ENCODE data around the gene SLC24A4. TPM values are rescaled to one million over a fixed set of nuclear protein-coding genes. Genes with fewer than 3 reads are reported as not detected.

Gene SLC24A4
- total and polyA plus RNA-seq, 2 experiments from 2014 or later = 0.46 to 0.50 TPM

GRCh38 chr14:92334050-92334449 is 11.1 kb downstream of the SLC24A4 start:
- H4K20me1 ChIP-seq (ENCODE audit: insufficient read depth, poor library complexity, severe bottlenecking) = no peaks in the 10 kb centered on the region
- no peak overlapping the region for H3K27ac ChIP-seq
- 72% methylated on average over 4 of the region's 4 CpGs for WGBS (ENCODE audit: low lambda C conversion rate, missing lambda C conversion rate)
- DNase-seq (ENCODE audit: low spot score) = no peak
- no peak overlapping the region for H3K4me2 ChIP-seq
- peaks cover 23% of the 10 kb centered on the region for H3K27me3 ChIP-seq
- no peak overlapping the region for H3K4me3 ChIP-seq
- H3K36me3 ChIP-seq (replicated peaks; ENCODE audit: insufficient read depth, low read depth) = no peaks in the 10 kb centered on the region
- H3K79me2 ChIP-seq = no peaks in the 10 kb centered on the region
- no peaks in the 10 kb centered on the region for H3K9me2 ChIP-seq (replicated peaks; ENCODE audit: insufficient read depth)
- no peaks in the 10 kb centered on the region for H3K9me3 ChIP-seq (ENCODE audit: low read depth)
- TF ChIP-seq EZH2 (IDR thresholded peaks at IDR 0.05; ENCODE audit: borderline replicate concordance) = no peak
- TF ChIP-seq, protein P1, sequence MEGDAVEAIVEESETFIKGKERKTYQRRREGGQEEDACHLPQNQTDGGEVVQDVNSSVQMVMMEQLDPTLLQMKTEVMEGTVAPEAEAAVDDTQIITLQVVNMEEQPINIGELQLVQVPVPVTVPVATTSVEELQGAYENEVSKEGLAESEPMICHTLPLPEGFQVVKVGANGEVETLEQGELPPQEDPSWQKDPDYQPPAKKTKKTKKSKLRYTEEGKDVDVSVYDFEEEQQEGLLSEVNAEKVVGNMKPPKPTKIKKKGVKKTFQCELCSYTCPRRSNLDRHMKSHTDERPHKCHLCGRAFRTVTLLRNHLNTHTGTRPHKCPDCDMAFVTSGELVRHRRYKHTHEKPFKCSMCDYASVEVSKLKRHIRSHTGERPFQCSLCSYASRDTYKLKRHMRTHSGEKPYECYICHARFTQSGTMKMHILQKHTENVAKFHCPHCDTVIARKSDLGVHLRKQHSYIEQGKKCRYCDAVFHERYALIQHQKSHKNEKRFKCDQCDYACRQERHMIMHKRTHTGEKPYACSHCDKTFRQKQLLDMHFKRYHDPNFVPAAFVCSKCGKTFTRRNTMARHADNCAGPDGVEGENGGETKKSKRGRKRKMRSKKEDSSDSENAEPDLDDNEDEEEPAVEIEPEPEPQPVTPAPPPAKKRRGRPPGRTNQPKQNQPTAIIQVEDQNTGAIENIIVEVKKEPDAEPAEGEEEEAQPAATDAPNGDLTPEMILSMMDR (IDR thresholded peaks at IDR 0.05; ENCODE audit: poor library complexity) = no peak
- H2AFZ ChIP-seq = no peak overlapping the region
- H3K4me1 ChIP-seq (ENCODE audit: insufficient read depth) = no peaks in the 10 kb centered on the region

DNA sequence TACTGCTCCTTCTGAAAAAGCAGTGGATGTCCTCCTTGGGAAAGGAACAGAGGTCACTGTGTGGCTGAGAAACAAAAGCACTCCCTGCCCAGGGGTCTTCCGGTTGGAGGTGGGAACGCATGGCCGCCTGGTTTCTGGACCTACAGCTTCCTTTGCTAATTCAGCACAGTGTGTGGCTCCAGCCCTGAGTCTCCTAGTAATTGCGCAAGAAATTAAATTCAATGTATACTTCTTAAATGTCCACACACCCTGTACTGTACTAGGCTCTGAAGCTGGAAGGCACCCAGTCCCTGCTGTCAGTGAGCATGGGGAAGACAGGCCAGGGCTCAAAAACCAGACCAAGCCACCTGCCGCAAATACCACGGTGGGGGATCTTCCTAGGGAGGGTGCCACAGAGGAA is 13.4 kb downstream of the SLC24A4 start:
- no peaks in the 10 kb centered on the region for H3K79me2 ChIP-seq
- H3K4me1 ChIP-seq (ENCODE audit: insufficient read depth) = no peaks in the 10 kb centered on the region
- 86% methylated on average over 6 of the region's 6 CpGs for whole genome bisulfite sequencing (ENCODE audit: low lambda C conversion rate, missing lambda C conversion rate)
- H3K4me3 ChIP-seq = no peak overlapping the region
- no peaks in the 10 kb centered on the region for H3K36me3 ChIP-seq (replicated peaks; ENCODE audit: insufficient read depth, low read depth)
- no peak for DNase-seq (ENCODE audit: low spot score)
- H3K27me3 ChIP-seq = peaks cover 27% of the 10 kb centered on the region
- no peaks in the 10 kb centered on the region for H3K9me2 ChIP-seq (replicated peaks; ENCODE audit: insufficient read depth)
- H3K4me2 ChIP-seq = no peak overlapping the region
- TF ChIP-seq, protein P1 (IDR thresholded peaks at IDR 0.05; ENCODE audit: poor library complexity) = no peak
- TF ChIP-seq EZH2 (IDR thresholded peaks at IDR 0.05; ENCODE audit: borderline replicate concordance) = no peak
- TF ChIP-seq EZH2phosphoT487 (IDR thresholded peaks at IDR 0.05; ENCODE audit: low read depth, severe bottlenecking, unreplicated experiment) = no peak
- no peaks in the 10 kb centered on the region for H3K9me3 ChIP-seq (ENCODE audit: low read depth)
- H3K27ac ChIP-seq = no peak overlapping the region
- H4K20me1 ChIP-seq (ENCODE audit: insufficient read depth, poor library complexity, severe bottlenecking) = no peaks in the 10 kb centered on the region
- H2AFZ ChIP-seq = no peak overlapping the region

- Histone ChIP-seq H3K27ac (no peak overlapping the region), H3K36me3 (replicated peaks; ENCODE audit: insufficient read depth, low read depth) (no peaks in the 10 kb centered on the region), H3K79me2 (no peaks in the 10 kb centered on the region), H3K9me2 (replicated peaks; ENCODE audit: insufficient read depth) (no peaks in the 10 kb centered on the region), H3K9me3 (ENCODE audit: low read depth) (no peaks in the 10 kb centered on the region), H3K27me3 (peaks cover 26% of the 10 kb centered on the region), H4K20me1 (ENCODE audit: insufficient read depth, poor library complexity, severe bottlenecking) (no peaks in the 10 kb centered on the region), H2AFZ (no peak overlapping the region), H3K4me2 (no peak overlapping the region), H3K4me1 (ENCODE audit: insufficient read depth) (no peaks in the 10 kb centered on the region), H3K4me3 (no peak overlapping the region)
- no peak for DNase-seq (ENCODE audit: low spot score)
- 90% methylated on average over 12 of the region's 12 CpGs for WGBS (ENCODE audit: low lambda C conversion rate, missing lambda C conversion rate)
- TF ChIP-seq EZH2 (IDR thresholded peaks at IDR 0.05; ENCODE audit: borderline replicate concordance) (no peak), EZH2phosphoT487 (IDR thresholded peaks at IDR 0.05; ENCODE audit: low read depth, severe bottlenecking, unreplicated experiment) (no peak)
- TF ChIP-seq, protein P1 (IDR thresholded peaks at IDR 0.05; ENCODE audit: poor library complexity) = no peak
These were observed 16.5 kb downstream of the SLC24A4 start for GRCh38 chr14:92339426-92339825.

DNA sequence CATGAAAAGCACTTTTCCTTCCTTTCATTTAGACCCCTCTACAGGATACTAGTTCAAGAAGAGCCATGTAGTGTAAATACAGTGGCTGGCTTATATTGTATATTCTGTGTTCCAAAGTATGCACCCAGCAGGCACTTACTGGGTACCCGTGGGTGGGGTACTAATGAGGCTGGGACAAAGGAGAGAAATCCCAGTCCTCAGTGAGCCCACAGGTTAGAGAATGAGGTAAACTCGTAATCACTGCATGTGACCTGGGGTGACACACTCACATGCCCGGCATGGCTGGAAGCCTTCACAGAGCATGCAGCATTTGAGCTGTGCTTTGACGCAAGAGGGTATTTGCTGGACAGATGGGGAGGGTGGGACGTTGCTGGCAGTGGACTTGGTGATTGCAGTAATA is 17.1 kb downstream of the SLC24A4 start:
- WGBS (ENCODE audit: low lambda C conversion rate, missing lambda C conversion rate) = 81% methylated on average over 5 of the region's 5 CpGs

More for the DNA sequence above, 17.1 kb downstream of the SLC24A4 start:
- no peak for DNase-seq (ENCODE audit: low spot score)
- H3K4me3 ChIP-seq = no peak overlapping the region
- no peak overlapping the region for H3K27ac ChIP-seq
- H3K9me3 ChIP-seq (ENCODE audit: low read depth) = no peaks in the 10 kb centered on the region
- TF ChIP-seq EZH2 (IDR thresholded peaks at IDR 0.05; ENCODE audit: borderline replicate concordance) = no peak
- no peak for TF ChIP-seq EZH2phosphoT487 (IDR thresholded peaks at IDR 0.05; ENCODE audit: low read depth, severe bottlenecking, unreplicated experiment)
- TF ChIP-seq, protein P1 (IDR thresholded peaks at IDR 0.05; ENCODE audit: poor library complexity) = no peak
- no peak overlapping the region for H2AFZ ChIP-seq
- H3K79me2 ChIP-seq = no peaks in the 10 kb centered on the region
- H3K4me2 ChIP-seq = no peak overlapping the region
- H3K4me1 ChIP-seq (ENCODE audit: insufficient read depth) = no peaks in the 10 kb centered on the region
- H4K20me1 ChIP-seq (ENCODE audit: insufficient read depth, poor library complexity, severe bottlenecking) = no peaks in the 10 kb centered on the region
- no peaks in the 10 kb centered on the region for H3K36me3 ChIP-seq (replicated peaks; ENCODE audit: insufficient read depth, low read depth)
- H3K27me3 ChIP-seq = peaks cover 19% of the 10 kb centered on the region
- no peaks in the 10 kb centered on the region for H3K9me2 ChIP-seq (replicated peaks; ENCODE audit: insufficient read depth)

Data from hepatocyte (in vitro differentiated cells).